HG02970 (cell line): Measurements from ENCODE around the gene STK24.
"Not testable (repeated sequence)": the region's sequence is repeated elsewhere in the genome, so short reads cannot be mapped to it uniquely, and the experiment has no call there.

ENCODE experiments used
- ATAC-seq: cut with Tn5 transposase; IDR thresholded peaks from one replicate; pipeline ENCODE4 v1.9.1; 2021; ENCODE audit warnings: mild to moderate bottlenecking, moderate library complexity, moderate number of reproducible peaks; ENCODE audit not compliant: unreplicated experiment, low FRiP score

The STK24 gene

GRCh38 chr13:98576963-98577835 lies at the start of gene STK24:
Gene STK24 (minus strand): TSS chr13:98577107. CDS start chr13:98576786, 321 bp downstream.
- ATAC-seq = peak; percentile 81

- no peak for ATAC-seq
Measured at GRCh38 chr13:98626298-98626935, 49.5 kb upstream of the STK24 start.

- ATAC-seq = not testable (repeated sequence)
Measured at GRCh38 chr13:98624589-98624988, 47.7 kb upstream of the STK24 start.

GRCh38 chr13:98622931-98623331 lies 46.0 kb upstream of the STK24 start:
- ATAC-seq = no peak

- no peak for ATAC-seq
Measured at GRCh38 chr13:98619556-98619955, 42.6 kb upstream of the STK24 start.

- not testable (repeated sequence) for ATAC-seq
Measured at GRCh38 chr13:98615595-98615994, 38.7 kb upstream of the STK24 start.

- no peak for ATAC-seq
Measured at GRCh38 chr13:98613591-98613990, 36.7 kb upstream of the STK24 start.

- ATAC-seq = no peak
Measured at GRCh38 chr13:98609756-98610155, 32.8 kb upstream of the STK24 start.

- ATAC-seq = no peak
Measured at GRCh38 chr13:98606296-98606695, 29.4 kb upstream of the STK24 start.

GRCh38 chr13:98599502-98600328 lies 22.8 kb upstream of the STK24 start:
- no peak for ATAC-seq

GRCh38 chr13:98598043-98598442 lies 21.1 kb upstream of the STK24 start:
- ATAC-seq = no peak

- ATAC-seq = no peak
Measured at GRCh38 chr13:98595134-98595533, 18.2 kb upstream of the STK24 start.

GRCh38 chr13:98592362-98592732 lies 15.4 kb upstream of the STK24 start:
- no peak for ATAC-seq

GRCh38 chr13:98591721-98592361 lies 14.9 kb upstream of the STK24 start:
- ATAC-seq = no peak

- ATAC-seq = not testable (repeated sequence)
Measured at GRCh38 chr13:98590471-98590870, 13.6 kb upstream of the STK24 start.

GRCh38 chr13:98589516-98589915 lies 12.6 kb upstream of the STK24 start:
- not testable (repeated sequence) for ATAC-seq

- no peak for ATAC-seq
Measured at GRCh38 chr13:98586400-98587345, 9.8 kb upstream of the STK24 start.

GRCh38 chr13:98585946-98586345 lies 9.0 kb upstream of the STK24 start:
- no peak for ATAC-seq

- no peak for ATAC-seq
Measured at GRCh38 chr13:98585398-98585754, 8.5 kb upstream of the STK24 start.
